ES-I3 (cell line): ENCODE measurements around the gene FAM98C.
A peak's percentile ranks its signal among the peaks of the same experiment; 100 is the strongest.

Experiments used
- H3K36me3 ChIP-seq: 2 replicates; pipeline ENCODE4 v1.6.1; 2013; ENCODE audit warnings: mild to moderate bottlenecking, low read length, control low read depth, moderate library complexity; ENCODE audit not compliant: insufficient read depth
- H3K4me1 ChIP-seq: 2 replicates; pipeline ENCODE4 v1.6.1; 2013; ENCODE audit warnings: mild to moderate bottlenecking, control low read depth, low read length; ENCODE audit not compliant: insufficient read depth
- H3K9ac ChIP-seq: 2 replicates; pipeline ENCODE4 v1.6.1; 2013; ENCODE audit warnings: low read depth, mild to moderate bottlenecking, low read length, moderate library complexity
- H3K9me3 ChIP-seq: 2 replicates; pipeline ENCODE4 v1.6.1; 2013; ENCODE audit warnings: mild to moderate bottlenecking, low read length, moderate library complexity; ENCODE audit not compliant: control insufficient read depth, insufficient read depth

Gene FAM98C

GRCh38 chr19:38371081-38371480, 31.8 kb upstream of the FAM98C start:
- Histone ChIP-seq H3K9ac (no peak overlapping the region), H3K36me3 (no peaks in the 10 kb centered on the region), H3K9me3 (no peaks in the 10 kb centered on the region), H3K4me1 (peaks cover 7% of the 10 kb centered on the region)

DNA sequence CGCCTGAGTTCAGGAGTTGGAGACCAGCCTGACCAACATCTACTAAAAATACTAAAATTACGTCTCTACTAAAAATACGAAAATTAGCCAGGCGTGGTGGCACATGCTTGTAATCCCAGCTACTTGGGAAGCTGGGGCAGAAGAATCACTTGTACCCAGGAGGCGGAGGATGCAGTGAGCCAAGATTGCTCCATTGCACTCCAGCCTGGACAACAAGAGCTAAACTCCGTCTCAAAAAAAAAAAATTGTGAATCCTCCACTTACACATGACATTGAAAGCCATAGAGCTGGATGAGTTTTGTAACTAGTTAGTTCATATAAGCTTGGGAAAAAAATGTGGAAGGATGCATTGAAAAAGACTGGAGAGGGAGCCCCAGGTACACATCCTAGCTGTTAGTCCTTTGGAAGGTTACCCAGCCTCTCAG, 29.0 kb upstream of the FAM98C start:
- Histone ChIP-seq H3K4me1 (peaks cover 7% of the 10 kb centered on the region), H3K36me3 (no peaks in the 10 kb centered on the region; the same call in 1 of the 2 replicates), H3K9ac (peak overlapping the region; percentile 54), H3K9me3 (no peaks in the 10 kb centered on the region)

GRCh38 chr19:38374332-38375097, 28.4 kb upstream of the FAM98C start, which contains the start of gene PSMD8:
Gene PSMD8 (plus strand): TSS chr19:38374571. CDS start chr19:38374602, 31 bp downstream.
- peaks cover 7% of the 10 kb centered on the region for H3K4me1 ChIP-seq
- peaks cover 4% of the 10 kb centered on the region; the same call in 1 of the 2 replicates for H3K36me3 ChIP-seq
- H3K9me3 ChIP-seq: no peaks in the 10 kb centered on the region

GRCh38 chr19:38375098-38375493, 27.8 kb upstream of the FAM98C start:
- Histone ChIP-seq H3K4me1 (peaks cover 7% of the 10 kb centered on the region), H3K36me3 (peaks cover 4% of the 10 kb centered on the region; the same call in 1 of the 2 replicates), H3K9ac (peak overlapping the region; percentile 85), H3K9me3 (no peaks in the 10 kb centered on the region)

More at GRCh38 chr19:38374332-38375097, 28.4 kb upstream of the FAM98C start, which contains the start of gene PSMD8:
- H3K9ac ChIP-seq: peak within 1 kb of the TSS; percentile 85

DNA sequence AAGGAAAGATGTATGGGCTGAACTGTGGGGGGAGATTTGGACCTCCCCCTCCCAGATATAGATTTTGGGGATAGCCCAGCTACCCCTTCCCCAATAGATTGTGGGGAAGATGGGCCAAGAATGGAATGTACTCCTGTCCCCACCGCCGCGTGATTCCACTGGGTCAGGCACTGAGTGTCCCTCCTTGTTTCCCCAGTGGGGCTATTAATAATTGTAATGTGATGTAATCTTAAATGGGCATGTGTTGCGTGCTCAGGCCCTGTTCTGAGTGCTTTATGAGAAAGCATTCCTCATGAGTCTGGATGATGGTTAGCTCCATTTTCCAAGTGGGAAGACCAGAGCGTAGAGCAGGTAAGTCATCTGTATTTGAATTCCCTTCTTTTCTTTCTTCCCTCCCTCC, 27.1 kb upstream of the FAM98C start:
- H3K9me3 ChIP-seq: no peaks in the 10 kb centered on the region
- H3K9ac ChIP-seq: peak overlapping the region; percentile 85
- H3K36me3 ChIP-seq: peaks cover 4% of the 10 kb centered on the region; the same call in 1 of the 2 replicates

DNA sequence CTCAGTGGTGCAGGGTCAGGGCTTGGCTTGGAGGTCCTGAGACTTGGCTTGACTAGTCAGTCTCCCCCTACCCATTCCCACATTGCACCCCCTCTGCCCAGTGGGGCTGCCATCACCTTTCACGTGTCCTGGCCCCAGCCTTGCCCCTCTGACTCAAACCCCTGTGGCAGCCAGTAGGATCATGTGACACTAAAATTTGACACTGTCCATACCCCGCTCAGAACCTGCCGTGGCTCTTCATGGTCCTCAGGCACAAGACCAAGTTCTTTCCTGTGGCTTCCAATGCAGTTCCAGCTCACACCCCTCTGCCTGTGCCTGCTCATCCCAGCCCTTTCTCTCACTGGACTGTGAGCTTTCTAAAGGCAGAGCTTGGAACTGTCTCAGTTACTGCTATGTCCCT, 26.3 kb upstream of the FAM98C start:
- H3K9ac ChIP-seq: no peak overlapping the region
- H3K36me3 ChIP-seq: peaks cover 11% of the 10 kb centered on the region; the same call in 1 of the 2 replicates
- H3K9me3 ChIP-seq: no peaks in the 10 kb centered on the region
- peaks cover 7% of the 10 kb centered on the region for H3K4me1 ChIP-seq

More for the DNA sequence above, 27.1 kb upstream of the FAM98C start:
- H3K4me1 ChIP-seq: peaks cover 7% of the 10 kb centered on the region

- H3K9ac ChIP-seq: no peak overlapping the region
- H3K4me1 ChIP-seq: peaks cover 7% of the 10 kb centered on the region
- H3K36me3 ChIP-seq: peaks cover 11% of the 10 kb centered on the region; the same call in 1 of the 2 replicates
- H3K9me3 ChIP-seq: no peaks in the 10 kb centered on the region
Measured at GRCh38 chr19:38377052-38377451, 25.8 kb upstream of the FAM98C start.

DNA sequence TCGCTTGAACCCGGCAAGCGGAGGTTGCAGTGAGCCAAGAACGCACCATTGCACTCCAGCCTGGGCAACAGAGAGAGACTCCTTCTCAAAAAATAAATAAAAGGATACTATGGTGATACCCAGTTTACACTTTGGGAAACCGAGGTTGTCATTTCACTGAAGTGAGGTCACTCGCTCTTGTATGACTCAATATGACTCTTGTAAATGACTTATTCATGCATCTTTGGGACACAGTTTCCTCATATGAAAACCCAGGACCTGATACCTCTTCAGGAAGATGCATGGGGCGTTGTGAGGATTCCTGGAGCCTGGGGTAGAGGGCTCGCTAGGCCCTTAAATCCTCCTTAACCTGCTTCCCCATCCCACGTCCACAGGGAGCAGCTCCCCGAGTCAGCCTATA, 24.0 kb upstream of the FAM98C start:
- no peak overlapping the region for H3K9ac ChIP-seq
- no peaks in the 10 kb centered on the region for H3K9me3 ChIP-seq
- H3K4me1 ChIP-seq: peaks cover 7% of the 10 kb centered on the region
- H3K36me3 ChIP-seq: peaks cover 15% of the 10 kb centered on the region; the same call in 1 of the 2 replicates

DNA sequence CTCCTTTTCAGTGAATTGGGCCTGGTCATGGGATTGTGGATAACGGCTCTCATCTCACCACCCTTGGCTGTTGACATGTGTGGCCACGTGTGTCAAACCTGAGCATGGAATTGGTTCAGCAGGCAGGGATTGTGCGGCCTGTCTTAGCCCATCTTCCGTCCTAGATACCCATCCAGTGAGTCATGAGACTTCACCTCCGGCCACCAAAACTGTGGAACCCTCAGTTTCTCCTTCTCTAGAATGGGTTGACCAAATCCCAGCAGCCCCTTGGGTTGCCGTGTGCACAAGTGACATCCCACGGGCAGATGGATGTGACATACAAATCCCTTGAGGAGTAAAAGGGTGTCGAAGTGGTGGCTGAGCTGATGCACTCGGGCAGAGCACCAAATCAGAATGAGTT, 21.8 kb upstream of the FAM98C start:
- no peaks in the 10 kb centered on the region for H3K9me3 ChIP-seq
- peaks cover 15% of the 10 kb centered on the region; the same call in 1 of the 2 replicates for H3K36me3 ChIP-seq
- no peaks in the 10 kb centered on the region; the same call in none of the 2 replicates for H3K4me1 ChIP-seq
- no peak overlapping the region for H3K9ac ChIP-seq

DNA sequence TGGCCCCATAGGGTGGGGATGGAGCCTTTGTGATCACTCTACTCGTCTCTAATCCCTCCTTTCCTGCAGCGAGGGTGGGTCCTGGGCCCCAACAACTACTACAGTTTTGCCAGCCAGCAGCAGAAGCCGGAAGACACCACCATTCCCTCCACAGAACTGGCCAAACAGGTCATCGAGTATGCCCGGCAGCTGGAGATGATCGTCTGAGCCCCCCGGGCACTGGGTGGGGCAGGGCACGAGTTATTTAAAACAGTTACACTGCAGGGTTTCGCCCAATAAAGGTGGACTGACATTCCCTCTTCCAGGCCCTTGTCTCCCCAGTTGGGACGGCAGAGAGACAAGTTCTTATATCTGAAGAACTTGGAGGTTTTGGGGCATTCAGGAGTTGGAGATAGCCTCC, 19.7 kb upstream of the FAM98C start:
- no peaks in the 10 kb centered on the region for H3K9me3 ChIP-seq
- no peaks in the 10 kb centered on the region; the same call in 1 of the 2 replicates for H3K4me1 ChIP-seq
- H3K36me3 ChIP-seq: peaks cover 15% of the 10 kb centered on the region; the same call in 1 of the 2 replicates

GRCh38 chr19:38383743-38384142, 19.1 kb upstream of the FAM98C start:
- H3K36me3 ChIP-seq: peaks cover 15% of the 10 kb centered on the region; the same call in 1 of the 2 replicates
- no peaks in the 10 kb centered on the region for H3K9me3 ChIP-seq
- no peaks in the 10 kb centered on the region; the same call in 1 of the 2 replicates for H3K4me1 ChIP-seq
- no peak overlapping the region for H3K9ac ChIP-seq

More for the DNA sequence above, 19.7 kb upstream of the FAM98C start:
- no peak overlapping the region for H3K9ac ChIP-seq

- Histone ChIP-seq H3K4me1 (no peaks in the 10 kb centered on the region; the same call in 1 of the 2 replicates), H3K9me3 (no peaks in the 10 kb centered on the region), H3K9ac (no peak overlapping the region), H3K36me3 (peaks cover 13% of the 10 kb centered on the region; the same call in 1 of the 2 replicates)
Measured at GRCh38 chr19:38384209-38385027, 18.5 kb upstream of the FAM98C start.

DNA sequence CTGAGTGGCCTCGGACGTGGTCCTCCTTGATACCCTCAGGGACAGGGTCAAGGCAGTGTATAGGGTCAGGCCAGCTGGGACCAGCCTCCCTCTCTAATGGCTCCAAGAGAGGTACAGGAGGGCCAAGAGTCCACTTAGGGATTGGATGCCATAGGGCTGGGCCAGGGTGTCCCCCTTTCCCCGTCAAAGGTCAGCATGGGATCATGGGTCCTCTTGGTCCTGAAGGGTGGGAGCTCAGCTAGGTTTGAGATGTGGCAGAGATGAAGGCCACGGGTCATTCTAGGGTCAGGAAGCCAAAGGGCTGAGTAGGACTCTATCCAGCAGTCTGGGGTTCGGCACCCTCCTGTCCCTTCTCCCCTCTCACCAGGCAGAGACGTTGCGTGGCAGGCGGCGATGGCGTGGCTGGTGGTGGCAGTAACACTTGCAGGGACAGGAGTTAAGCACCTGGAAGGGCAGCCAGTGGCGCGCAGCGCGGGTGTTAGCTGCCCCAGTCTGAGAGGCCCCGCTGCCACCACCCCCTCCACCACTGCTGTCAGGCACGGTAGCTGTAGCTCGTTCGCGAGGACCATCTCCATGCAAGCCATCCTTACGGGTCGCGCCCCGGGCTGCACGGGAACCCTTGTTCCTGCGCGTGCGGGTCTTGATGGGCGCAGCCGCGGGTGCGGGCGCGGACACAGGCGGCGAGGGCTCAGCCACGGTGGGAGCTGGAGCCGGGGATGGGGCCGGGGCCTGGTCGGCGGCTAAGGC, 17.7 kb upstream of the FAM98C start:
- peaks cover 11% of the 10 kb centered on the region; the same call in 1 of the 2 replicates for H3K36me3 ChIP-seq
- H3K9ac ChIP-seq: no peak overlapping the region; the same call in 1 of the 2 replicates
- H3K4me1 ChIP-seq: no peaks in the 10 kb centered on the region; the same call in 1 of the 2 replicates
- H3K9me3 ChIP-seq: no peaks in the 10 kb centered on the region
